PFSK-1 (cell line): ENCODE measurements around the gene CD300E.

Source experiments
- POLR2AphosphoS5 ChIP-seq: IDR thresholded peaks from 2 replicates; pipeline ENCODE4 v1.6.1; 2012; ENCODE audit warnings: low read depth, mild to moderate bottlenecking, control low read depth, low read length, moderate library complexity
- SIN3A ChIP-seq: IDR thresholded peaks from 2 replicates; pipeline ENCODE4 v1.6.1; 2012; ENCODE audit warnings: mild to moderate bottlenecking, low read length, moderate library complexity, borderline replicate concordance; ENCODE audit not compliant: insufficient read depth

- TF ChIP-seq SIN3A (no peak), POLR2AphosphoS5 (no peak)
Measured at GRCh38 chr17:74565126-74565525, 58.4 kb downstream of the CD300E start.
